IPS-18a (cell line): ENCODE results near the gene IVD.

Experiments
- H3K27ac ChIP-seq: one replicate; pipeline ENCODE4 v1.5.1; 2013; ENCODE audit warnings: low read length
- H3K27me3 ChIP-seq: one replicate; pipeline ENCODE4 v1.6.1; 2013; ENCODE audit warnings: mild to moderate bottlenecking, low read length; ENCODE audit not compliant: control insufficient read depth, insufficient read depth
- H3K36me3 ChIP-seq: one replicate; pipeline ENCODE4 v1.6.1; 2013; ENCODE audit warnings: low read depth, low read length; ENCODE audit not compliant: control insufficient read depth
- H3K4me1 ChIP-seq: one replicate; pipeline ENCODE4 v1.6.1; 2013; ENCODE audit warnings: low read depth, low read length; ENCODE audit not compliant: control insufficient read depth
- H3K4me3 ChIP-seq: one replicate; pipeline ENCODE4 v1.5.1; 2013; ENCODE audit warnings: low read length
- H3K9ac ChIP-seq: one replicate; pipeline ENCODE4 v1.6.1; 2013; ENCODE audit warnings: mild to moderate bottlenecking, low read length, moderate library complexity
- H3K9me3 ChIP-seq: one replicate; pipeline ENCODE4 v1.6.1; 2013; ENCODE audit warnings: low read depth, low read length; ENCODE audit not compliant: control insufficient read depth

IVD gene

DNA sequence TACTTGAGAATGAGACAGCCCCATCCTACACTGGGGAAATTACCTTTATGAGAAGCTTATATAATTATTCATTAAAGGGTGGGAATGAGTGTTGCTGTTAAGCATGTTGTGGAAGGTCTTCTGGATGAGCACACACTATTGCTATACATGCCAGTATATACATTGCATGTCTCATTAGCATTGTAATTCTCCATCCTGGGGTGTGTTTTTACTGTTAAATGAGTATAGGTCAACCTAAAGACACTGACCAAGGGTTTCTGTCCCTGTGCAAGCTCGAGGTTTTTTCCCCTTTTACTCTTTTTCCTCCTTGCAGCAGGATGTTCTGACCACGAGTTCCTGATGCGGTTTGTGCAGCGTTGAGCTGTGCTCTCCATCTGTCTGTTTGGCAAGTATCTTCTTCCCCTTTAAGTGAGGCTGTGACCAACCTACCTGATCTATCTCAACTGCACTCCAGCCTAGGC is 7.2 kb upstream of the IVD start:
- Histone ChIP-seq H3K27ac (no peak overlapping the region), H3K4me3 (no peak overlapping the region), H3K27me3 (no peaks in the 10 kb centered on the region), H3K9me3 (no peaks in the 10 kb centered on the region), H3K4me1 (no peaks in the 10 kb centered on the region), H3K36me3 (peaks cover 9% of the 10 kb centered on the region), H3K9ac (no peak overlapping the region)

DNA sequence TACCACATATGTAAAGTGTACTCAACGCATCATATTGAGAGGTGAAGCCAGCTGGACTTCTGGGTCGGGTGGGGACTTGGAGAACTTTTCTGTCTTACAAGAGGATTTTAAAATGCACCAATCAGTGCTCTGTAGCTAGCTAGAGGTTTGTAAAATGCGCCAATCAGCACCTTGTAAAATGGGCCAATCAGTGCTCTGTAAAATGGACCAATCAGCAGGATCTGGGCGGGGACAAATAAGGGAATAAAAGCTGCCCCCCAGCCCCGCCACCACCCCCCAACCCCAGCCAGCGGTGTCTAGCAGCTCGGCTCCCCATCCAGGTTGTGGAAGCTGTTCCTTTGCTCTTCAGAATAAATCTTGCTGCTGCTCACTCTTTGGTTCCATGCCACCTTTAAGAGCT is 6.2 kb upstream of the IVD start:
- Histone ChIP-seq H3K9me3 (no peaks in the 10 kb centered on the region), H3K4me3 (no peak overlapping the region), H3K27me3 (no peaks in the 10 kb centered on the region), H3K36me3 (no peaks in the 10 kb centered on the region), H3K4me1 (no peaks in the 10 kb centered on the region), H3K27ac (no peak overlapping the region), H3K9ac (no peak overlapping the region)

DNA sequence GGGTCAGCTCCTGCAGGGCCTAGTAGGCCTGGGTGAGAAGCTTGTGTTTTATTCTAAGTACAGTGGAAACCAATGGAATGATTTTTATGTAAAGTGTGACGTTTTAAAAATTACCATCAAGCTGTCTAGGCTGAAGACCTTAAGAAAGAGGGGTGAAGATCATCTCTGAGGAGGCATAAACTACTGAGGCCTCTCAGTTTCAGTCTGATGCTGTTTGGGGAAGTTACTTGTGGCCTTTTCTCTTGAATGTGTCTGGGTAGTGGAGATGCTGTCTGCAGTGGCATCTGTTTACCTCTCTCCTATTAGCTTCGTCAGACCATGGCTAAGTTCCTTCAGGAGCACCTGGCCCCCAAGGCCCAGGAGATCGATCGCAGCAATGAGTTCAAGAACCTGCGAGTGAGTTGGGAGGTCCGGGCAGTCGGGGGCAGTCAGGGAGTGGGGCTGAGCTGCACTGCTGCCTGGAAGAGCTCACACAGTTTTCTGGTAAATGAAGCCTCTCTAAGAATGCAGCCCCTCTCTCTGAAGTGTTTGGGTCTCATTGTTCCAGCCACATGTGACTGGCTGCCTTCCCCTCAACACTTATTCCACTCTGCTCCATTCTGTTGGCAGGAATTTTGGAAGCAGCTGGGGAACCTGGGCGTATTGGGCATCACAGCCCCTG is 1.9 kb downstream of the IVD start:
- Histone ChIP-seq H3K4me1 (peaks cover 6% of the 10 kb centered on the region), H3K36me3 (peaks cover 39% of the 10 kb centered on the region), H3K4me3 (no peak overlapping the region), H3K27me3 (no peaks in the 10 kb centered on the region), H3K9me3 (no peaks in the 10 kb centered on the region), H3K27ac (no peak overlapping the region), H3K9ac (no peak overlapping the region)

DNA sequence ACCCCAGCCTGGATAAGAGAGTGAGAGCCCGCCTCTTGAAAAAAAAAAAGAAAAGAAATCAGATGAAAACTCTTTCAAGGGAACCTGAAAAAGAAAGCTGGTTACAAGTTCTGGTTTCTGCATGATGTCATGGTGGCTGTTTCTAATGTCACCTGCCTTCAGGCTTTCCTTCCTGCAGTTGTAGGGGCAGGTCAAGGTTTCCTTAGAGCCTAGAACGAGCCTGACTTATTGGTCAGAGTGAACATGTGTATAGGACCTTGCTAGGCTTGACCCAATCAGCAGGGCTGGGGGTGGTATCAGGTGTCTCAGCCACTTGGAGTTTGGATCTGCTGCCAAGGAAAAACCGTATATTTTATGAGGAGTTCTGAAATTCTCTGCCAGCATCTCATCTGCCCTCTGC is 3.8 kb downstream of the IVD start:
- Histone ChIP-seq H3K36me3 (peaks cover 55% of the 10 kb centered on the region), H3K4me1 (peaks cover 6% of the 10 kb centered on the region), H3K27ac (no peak overlapping the region)

DNA sequence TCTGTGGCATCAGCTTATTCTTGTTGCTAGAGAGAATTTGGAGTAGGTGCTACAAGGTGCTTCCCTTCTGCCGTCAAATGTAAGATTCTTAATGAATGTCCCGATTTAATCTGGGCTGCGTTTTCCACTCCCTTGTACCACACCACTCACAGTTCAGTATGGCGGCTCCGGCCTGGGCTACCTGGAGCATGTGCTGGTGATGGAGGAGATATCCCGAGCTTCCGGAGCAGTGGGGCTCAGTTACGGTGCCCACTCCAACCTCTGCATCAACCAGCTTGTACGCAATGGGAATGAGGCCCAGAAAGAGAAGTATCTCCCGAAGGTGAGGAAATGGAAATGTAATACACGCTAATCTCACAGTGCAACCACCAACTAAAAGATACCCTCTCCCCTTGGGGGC is 4.9 kb downstream of the IVD start:
- Histone ChIP-seq H3K9me3 (no peaks in the 10 kb centered on the region), H3K27me3 (no peaks in the 10 kb centered on the region), H3K4me3 (no peak overlapping the region), H3K9ac (no peak overlapping the region), H3K27ac (no peak overlapping the region), H3K36me3 (peaks cover 66% of the 10 kb centered on the region), H3K4me1 (no peaks in the 10 kb centered on the region)

More for the DNA sequence above, 3.8 kb downstream of the IVD start:
- no peak overlapping the region for H3K4me3 ChIP-seq
- no peak overlapping the region for H3K9ac ChIP-seq
- no peaks in the 10 kb centered on the region for H3K27me3 ChIP-seq
- H3K9me3 ChIP-seq, result no peaks in the 10 kb centered on the region

DNA sequence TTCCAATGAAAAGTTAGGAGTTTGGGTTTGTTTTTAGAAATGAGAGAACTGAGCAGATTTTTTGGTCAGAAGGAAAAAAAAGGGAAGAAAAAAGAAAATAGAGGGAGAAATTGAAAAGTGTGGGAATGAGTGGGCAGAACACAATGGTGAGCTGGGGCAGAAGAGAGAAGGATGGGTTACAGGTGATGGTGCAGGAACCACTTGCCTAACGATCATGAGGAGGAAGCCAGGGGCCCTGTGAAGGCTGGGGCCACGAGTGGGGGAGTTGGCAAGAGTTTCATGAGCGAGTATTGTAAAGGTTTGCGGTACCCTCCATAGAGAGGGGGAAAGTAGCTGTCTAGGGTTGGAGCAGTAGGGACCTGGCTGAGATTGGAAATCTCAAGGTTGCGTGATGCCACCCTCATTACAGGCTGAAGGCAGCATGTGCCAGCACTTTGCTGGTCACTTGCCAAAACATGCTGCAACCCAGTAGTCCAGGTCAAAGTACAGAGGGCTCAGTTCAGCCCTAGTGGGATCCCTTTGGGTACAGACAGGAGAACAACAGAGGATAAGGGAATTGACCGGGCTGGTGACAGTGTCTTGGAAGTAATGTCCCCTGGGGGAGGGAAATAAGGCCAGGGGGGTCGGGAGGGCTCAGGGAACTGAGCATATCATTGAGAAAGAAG is 6.6 kb downstream of the IVD start:
- H3K27ac ChIP-seq, result no peak overlapping the region
- H3K27me3 ChIP-seq, result no peaks in the 10 kb centered on the region
- no peaks in the 10 kb centered on the region for H3K4me1 ChIP-seq
- H3K36me3 ChIP-seq, result peaks cover 79% of the 10 kb centered on the region
- H3K4me3 ChIP-seq, result no peak overlapping the region
- no peak overlapping the region for H3K9ac ChIP-seq
- H3K9me3 ChIP-seq, result no peaks in the 10 kb centered on the region

DNA sequence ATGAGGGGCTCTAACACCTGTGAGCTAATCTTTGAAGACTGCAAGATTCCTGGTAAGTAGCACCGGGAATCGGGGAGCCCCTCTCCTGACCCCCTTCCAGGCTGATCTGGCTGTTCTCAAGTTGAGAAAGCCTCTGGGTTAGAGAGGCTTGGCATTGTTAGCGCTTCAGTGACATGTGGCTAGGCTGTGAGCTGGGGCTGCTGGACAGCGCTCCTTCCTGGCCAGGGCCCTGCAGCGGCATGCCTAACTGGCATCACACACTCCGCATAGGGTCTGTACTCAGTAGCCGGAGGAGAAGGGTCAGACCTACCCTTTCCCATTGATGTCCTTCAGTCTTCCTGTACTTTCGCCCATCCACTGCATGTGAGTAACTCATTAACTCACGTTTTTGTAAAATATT is 7.4 kb downstream of the IVD start:
- Histone ChIP-seq H3K36me3 (peaks cover 75% of the 10 kb centered on the region), H3K4me1 (no peaks in the 10 kb centered on the region), H3K27ac (no peak overlapping the region), H3K9ac (no peak overlapping the region), H3K4me3 (no peak overlapping the region), H3K9me3 (no peaks in the 10 kb centered on the region), H3K27me3 (no peaks in the 10 kb centered on the region)

DNA sequence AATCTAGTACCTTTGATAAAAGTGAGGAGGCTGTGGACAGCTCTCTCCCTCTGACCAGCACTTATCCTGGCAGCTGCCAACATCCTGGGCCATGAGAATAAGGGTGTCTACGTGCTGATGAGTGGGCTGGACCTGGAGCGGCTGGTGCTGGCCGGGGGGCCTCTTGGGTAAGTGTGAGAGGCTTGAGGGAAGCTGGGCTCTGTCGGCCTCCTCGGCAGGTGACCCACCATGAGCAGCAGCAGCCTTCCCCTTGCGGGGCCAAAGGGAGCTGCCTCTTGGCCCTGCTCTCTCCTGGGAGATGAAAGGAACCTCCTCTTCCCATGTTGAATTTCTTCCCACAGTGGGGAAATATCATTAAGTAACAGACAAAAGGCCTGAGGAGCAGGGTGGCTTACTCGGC is 9.2 kb downstream of the IVD start:
- Histone ChIP-seq H3K9me3 (no peaks in the 10 kb centered on the region), H3K4me3 (no peak overlapping the region), H3K4me1 (no peaks in the 10 kb centered on the region), H3K27me3 (no peaks in the 10 kb centered on the region), H3K9ac (no peak overlapping the region), H3K36me3 (peaks cover 71% of the 10 kb centered on the region), H3K27ac (no peak overlapping the region)

DNA sequence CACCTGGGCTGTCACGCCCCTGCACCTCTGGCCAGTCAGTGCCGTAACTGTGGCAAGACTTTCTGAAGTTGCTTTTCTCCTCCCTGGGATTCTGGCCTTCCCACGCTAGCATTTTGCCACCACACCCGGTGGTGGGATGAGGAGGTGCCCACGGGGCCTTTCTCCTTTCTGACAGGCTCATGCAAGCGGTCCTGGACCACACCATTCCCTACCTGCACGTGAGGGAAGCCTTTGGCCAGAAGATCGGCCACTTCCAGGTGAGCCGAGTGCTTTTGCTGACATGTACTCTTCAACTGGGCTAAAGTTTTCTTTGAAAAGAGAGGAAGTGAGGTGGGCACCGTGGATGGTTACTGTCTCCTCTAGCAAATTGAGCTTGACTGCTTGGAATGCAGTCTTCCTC is 9.6 kb downstream of the IVD start:
- Histone ChIP-seq H3K4me1 (no peaks in the 10 kb centered on the region), H3K27ac (no peak overlapping the region), H3K4me3 (no peak overlapping the region), H3K9ac (no peak overlapping the region), H3K36me3 (peaks cover 69% of the 10 kb centered on the region), H3K27me3 (no peaks in the 10 kb centered on the region), H3K9me3 (no peaks in the 10 kb centered on the region)

DNA sequence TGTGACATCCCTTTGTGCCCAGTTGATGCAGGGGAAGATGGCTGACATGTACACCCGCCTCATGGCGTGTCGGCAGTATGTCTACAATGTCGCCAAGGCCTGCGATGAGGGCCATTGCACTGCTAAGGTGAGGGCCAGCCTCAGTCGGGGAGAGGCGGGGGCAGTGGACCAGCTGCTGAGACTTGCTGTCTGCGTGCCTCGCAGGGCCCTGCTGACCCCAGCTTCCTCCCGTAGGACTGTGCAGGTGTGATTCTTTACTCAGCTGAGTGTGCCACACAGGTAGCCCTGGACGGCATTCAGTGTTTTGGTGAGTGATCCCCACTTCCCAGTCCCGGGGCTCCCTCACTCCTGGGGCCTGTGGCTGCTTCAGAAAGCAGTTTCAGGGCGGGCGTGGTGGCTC is 10.5 kb downstream of the IVD start:
- H3K27ac ChIP-seq, result no peak overlapping the region
- H3K4me3 ChIP-seq, result no peak overlapping the region
- no peaks in the 10 kb centered on the region for H3K9me3 ChIP-seq
- H3K4me1 ChIP-seq, result no peaks in the 10 kb centered on the region
- no peak overlapping the region for H3K9ac ChIP-seq
- peaks cover 61% of the 10 kb centered on the region for H3K36me3 ChIP-seq
- peaks cover under 1% of the 10 kb centered on the region for H3K27me3 ChIP-seq

DNA sequence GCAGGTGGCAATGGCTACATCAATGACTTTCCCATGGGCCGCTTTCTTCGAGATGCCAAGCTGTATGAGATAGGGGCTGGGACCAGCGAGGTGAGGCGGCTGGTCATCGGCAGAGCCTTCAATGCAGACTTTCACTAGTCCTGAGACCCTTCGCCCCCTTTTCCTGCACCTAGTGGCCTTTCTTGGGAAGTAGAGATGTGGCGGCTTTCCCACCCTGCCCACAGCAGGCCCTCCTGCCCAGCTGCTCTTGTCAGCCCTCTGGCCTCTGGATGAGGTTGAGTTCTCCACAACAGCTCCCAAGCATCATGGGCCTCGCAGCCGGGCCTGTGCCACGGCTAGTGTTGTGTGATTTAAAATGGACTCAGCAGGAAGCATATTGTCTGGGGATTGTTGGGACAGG is 12.5 kb downstream of the IVD start:
- Histone ChIP-seq H3K27me3 (peaks cover 8% of the 10 kb centered on the region), H3K4me1 (peaks cover 6% of the 10 kb centered on the region), H3K36me3 (peaks cover 44% of the 10 kb centered on the region), H3K9me3 (no peaks in the 10 kb centered on the region), H3K27ac (no peak overlapping the region), H3K4me3 (no peak overlapping the region), H3K9ac (no peak overlapping the region)

DNA sequence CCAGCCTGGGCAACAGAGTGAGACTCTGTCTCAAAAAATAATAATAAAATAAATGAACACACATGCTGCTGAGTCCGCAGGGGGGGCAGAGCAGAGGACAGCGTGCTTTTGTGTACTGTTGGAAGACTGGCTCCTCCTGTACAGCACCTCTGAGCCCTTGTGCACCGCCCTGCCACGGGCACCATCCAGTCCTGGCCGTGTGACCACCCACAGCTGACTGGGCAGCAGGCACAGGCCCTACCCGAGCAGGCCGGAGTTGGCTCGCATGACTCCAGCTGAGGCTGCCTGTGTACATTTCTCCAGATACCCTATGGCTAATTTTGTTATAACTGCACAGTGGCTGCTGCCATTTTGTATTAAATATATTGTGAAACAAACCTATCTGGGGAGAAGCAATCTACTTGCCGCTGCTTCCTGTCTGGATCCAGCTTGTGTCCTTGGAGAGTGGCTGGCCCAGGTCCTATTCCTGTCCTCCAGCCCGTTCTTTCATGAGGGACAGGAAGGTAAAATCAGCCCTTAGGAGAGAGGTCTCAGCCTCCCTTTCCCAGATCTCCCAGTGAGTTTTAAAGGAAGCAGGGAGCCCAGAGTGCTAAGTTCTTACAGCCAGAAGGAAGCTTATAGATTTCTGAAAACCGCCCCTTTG is 14.6 kb downstream of the IVD start:
- Histone ChIP-seq H3K4me3 (no peak overlapping the region), H3K9ac (no peak overlapping the region), H3K36me3 (peaks cover 25% of the 10 kb centered on the region), H3K27ac (no peak overlapping the region), H3K9me3 (no peaks in the 10 kb centered on the region), H3K4me1 (peaks cover 6% of the 10 kb centered on the region), H3K27me3 (peaks cover 8% of the 10 kb centered on the region)
